HG02884 (cell line): Measurements from ENCODE around the gene TMEM170A.

Source experiments
- ATAC-seq: cut with Tn5 transposase; IDR thresholded peaks from one replicate; pipeline ENCODE4 v1.9.1; 2021; ENCODE audit warnings: mild to moderate bottlenecking, moderate library complexity; ENCODE audit not compliant: unreplicated experiment

The TMEM170A gene

DNA sequence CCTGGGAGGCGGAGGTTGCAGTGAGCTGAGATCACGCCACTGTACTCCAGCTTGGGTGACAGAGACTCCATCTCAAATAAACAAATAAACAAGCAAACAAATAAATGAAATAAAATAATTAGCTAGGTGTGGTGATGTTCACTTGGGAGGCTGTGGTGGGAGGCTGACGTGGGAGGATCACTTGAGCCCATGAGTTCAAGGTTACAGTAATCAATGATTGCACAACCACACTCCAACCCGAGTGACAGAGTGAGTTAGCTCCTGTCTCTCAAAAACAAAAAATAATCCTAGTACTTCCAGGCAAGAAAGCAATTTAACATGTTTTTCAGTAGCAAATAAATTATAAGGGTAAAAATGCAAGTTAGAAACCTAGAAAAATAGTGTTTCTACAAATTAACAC is 57.5 kb downstream of the TMEM170A start:
- no peak for ATAC-seq

DNA sequence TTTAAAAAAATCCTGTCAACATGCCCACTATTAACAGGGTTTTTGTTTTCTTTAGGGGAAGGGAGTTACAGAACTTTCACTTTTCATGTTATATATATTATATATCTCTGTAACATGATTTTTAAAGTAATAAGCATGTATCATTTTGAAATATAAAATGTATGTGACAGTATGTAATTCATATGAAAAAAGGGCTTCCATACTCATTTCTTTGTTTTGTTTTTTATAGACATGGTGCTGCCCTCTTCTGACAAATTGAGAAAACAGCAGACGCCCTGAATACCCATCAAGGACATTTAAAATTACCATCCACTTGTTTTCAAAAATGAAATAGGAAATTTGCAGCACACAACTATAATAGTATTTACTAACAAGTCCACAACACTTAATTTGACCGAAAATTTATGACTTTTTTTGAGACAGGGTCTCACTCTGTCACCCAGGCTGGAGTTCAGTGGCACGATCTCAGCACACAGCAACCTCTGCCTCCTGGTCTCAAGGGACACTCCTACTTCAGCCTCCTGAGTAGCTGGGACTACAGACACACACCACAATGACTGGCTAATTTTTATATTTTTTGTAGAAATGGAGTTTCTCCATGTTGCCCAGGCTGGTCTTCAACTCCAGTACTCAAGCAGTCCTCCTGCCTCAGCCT is 61.5 kb downstream of the TMEM170A start:
- ATAC-seq = no peak

DNA sequence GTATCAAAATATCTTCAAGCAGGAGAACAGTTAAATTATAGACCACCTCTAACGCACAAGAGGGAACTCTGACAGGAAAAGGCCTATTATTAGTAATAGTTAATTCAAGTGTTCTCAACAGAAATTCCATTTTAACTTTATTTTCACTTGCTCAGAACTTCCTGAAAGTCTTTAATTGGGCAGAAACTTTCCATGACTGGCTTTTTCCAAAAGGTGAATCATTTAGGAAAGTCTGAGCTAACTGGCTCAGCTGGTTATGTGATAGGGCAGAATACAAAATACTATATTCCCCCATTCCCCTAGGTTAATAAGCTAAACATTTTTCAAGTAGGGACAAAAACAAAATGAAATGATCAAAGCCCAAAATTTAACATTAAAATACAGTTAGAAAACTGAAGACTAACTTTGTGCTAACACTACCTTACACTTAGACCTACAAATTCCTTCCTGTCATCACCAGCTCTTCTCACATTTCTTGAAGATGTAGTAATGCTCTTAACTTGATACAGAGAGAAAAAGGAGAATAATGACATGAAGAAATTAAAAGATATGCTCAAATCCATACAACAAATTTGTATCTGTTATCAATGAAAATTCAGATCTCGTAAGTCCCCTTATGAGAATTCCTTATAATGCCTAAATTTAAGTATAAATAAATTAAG is 62.2 kb downstream of the TMEM170A start:
- no peak for ATAC-seq

DNA sequence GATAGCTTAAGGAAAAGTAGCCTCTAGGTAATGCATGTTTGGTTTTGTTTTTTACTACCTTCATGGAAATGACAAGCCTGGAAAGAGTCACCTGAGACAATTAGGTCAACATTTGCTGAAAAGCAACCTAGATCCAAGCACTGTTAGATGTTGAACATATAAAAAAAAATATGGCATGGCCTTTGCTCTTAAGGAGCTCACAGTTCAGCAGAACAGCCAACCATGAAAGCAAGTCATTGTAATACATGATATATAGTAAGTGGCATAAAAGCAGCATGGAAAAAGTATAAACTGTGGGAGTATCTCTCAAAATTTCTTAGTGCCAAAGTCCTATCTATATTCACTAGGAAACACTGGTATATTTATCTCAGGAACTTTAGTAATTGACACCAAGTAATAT is 62.8 kb downstream of the TMEM170A start:
- no peak for ATAC-seq

DNA sequence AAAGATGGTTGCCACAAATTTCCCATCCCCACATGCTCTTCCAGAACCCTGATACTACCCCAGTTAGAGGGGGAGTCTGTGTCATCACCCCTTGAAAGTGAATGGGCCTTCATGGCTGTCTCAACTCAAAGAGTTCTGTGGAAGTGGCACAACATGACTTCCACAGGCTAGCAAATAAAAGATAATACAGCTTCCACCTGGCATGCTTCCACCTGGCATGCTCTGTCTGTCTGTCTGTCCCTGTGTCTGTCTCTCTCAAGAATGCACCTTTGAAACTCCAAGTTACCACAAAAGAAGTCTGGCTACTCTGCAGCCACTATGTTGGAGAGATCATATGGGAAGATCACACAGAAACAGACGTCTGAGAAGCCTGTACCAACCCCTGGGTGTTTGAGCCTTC is 66.2 kb downstream of the TMEM170A start:
- no peak for ATAC-seq

DNA sequence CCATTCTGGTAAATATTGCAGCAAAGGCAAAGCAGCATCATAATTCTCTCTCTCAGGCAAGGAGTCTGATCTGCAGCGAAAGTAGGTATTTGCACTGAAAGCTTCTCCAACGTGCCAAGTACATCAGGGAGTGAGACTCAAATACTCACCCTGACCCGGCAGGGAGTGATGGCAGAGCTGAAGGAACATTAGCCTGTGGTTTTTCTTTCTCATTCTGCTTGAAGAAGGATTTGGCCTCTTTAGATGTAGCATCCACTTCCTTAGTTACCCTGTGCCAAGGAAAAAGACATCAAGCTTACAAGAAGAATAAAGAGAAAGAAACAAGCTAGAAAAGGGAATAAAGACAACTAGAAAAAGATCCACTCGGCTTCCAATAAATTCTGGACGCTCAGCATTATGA is 69.5 kb downstream of the TMEM170A start:
- no peak for ATAC-seq
